Epidermal melanocyte (primary cell): Measurements from ENCODE around the gene UBAC2.

Experiments used
- DNase-seq: peaks from one replicate; pipeline ENCODE4 v3.0.0; 2011; ENCODE audit warnings: low spot score; ENCODE audit not compliant: insufficient read length

Gene UBAC2

GRCh38 chr13:99355267-99356011, 154.8 kb downstream of the UBAC2 start:
- DNase-seq: no peak

DNA sequence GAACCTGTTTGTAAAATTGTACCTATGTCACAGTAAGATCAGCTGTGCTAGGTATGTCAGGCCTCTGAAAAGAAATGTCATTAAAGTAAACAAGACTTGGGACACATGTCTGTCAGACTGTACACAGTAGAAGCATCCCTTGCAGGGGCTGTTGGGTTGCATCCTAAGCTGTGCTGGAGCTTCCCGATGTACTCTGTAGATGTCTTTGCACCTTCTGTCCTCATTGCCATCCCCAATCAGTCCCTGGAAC, 155.3 kb downstream of the UBAC2 start:
- DNase-seq: no peak

- DNase-seq: no peak
These were observed 155.8 kb downstream of the UBAC2 start for GRCh38 chr13:99356262-99357091.

- DNase-seq: no peak
These were observed 156.5 kb downstream of the UBAC2 start for GRCh38 chr13:99357131-99357596.

DNA sequence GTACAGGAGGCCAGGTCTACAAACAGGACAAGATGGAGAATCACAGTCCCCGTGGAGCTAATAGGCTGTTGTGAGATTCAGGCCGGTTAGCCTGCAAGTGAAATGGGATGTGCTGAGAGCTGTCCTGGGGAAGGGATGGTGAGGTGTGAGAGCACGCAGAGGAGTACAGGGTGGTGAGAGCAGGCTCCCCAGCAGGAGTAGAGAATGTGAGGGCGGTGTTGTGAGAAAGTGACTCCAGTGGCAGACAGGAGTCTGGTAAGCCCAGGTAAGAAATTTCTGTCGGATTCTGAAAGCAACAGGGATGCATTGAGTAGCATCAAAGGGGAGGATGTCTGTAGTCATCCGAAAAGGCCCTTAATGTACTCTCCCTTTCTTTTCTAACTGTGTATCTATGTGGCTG, 157.3 kb downstream of the UBAC2 start:
- no peak for DNase-seq

- no peak for DNase-seq
These were observed 158.9 kb downstream of the UBAC2 start for GRCh38 chr13:99359528-99359927.

GRCh38 chr13:99360696-99361095, 160.0 kb downstream of the UBAC2 start:
- DNase-seq: no peak

- DNase-seq: no peak
These were observed 160.5 kb downstream of the UBAC2 start for GRCh38 chr13:99361197-99361596.

- DNase-seq: no peak
These were observed 161.7 kb downstream of the UBAC2 start for GRCh38 chr13:99362362-99362761.

- no peak for DNase-seq
These were observed 162.7 kb downstream of the UBAC2 start for GRCh38 chr13:99363391-99363790.

DNA sequence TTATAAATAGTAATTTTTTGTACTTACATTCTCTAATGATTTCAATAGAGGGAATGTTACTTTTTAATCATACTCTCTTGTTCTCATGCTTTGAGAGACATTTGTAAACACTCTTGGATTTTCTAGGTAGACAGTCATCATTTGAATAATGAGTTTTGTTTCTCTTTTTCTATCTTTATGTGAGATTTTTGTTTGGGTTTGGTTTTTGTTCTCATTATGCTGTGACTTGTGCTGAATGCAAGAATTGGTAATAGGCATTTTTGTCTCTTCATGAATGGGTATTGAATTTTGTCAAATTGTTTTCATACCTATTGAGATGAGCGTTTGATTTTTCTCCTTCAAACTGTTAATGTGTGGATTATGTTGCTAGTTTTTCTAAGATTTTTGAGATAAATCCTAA, 163.3 kb downstream of the UBAC2 start:
- no peak for DNase-seq

- no peak for DNase-seq
These were observed 165.7 kb downstream of the UBAC2 start for GRCh38 chr13:99366075-99366987.

DNA sequence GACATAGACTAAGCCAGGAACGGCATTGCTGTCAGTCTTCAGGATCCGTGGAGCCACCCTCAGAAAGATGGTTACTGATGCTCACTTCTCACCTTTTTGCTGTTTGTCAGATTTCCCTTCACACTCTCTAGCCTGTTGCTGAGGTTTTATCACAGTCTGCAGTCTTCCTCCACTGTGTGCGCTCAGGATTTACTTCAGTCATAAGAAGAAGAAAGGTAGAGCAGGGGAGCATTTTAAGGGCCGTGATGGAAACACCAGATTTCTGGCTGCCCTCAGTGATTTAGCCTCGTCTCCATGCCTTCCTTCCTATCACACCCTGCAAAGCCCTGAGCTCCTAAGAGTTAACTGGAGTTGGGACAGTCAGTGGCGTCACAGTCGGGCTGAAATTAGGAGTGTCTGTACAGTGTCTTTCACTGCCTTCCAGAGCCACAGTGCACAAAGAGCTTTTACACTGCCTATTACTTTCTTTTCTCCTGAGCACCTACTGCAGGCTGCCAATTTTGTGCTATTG, 166.5 kb downstream of the UBAC2 start:
- no peak for DNase-seq

GRCh38 chr13:99367663-99368448, 167.2 kb downstream of the UBAC2 start:
- no peak for DNase-seq

- DNase-seq: no peak
These were observed 170.0 kb downstream of the UBAC2 start for GRCh38 chr13:99370481-99371275.

DNA sequence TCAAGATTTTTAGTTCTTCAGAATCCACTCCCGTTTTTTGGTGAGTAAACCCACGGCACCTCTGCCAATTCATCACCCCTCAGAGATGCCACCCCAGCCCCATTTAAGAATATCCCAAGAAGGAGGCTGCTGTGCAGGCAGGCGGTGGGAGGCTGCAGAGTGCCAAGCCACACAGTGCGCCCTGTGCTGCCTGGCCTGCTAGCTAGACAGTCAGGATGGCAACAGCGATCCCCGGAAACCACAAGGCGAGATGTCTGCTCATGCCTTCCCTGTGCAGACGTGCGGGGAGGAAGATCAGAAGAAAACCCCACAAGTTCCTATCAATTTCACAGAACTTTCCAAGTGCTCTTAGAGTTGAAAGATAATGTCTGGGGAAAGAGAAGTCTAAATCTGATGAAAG, 171.3 kb downstream of the UBAC2 start:
- DNase-seq: no peak

DNA sequence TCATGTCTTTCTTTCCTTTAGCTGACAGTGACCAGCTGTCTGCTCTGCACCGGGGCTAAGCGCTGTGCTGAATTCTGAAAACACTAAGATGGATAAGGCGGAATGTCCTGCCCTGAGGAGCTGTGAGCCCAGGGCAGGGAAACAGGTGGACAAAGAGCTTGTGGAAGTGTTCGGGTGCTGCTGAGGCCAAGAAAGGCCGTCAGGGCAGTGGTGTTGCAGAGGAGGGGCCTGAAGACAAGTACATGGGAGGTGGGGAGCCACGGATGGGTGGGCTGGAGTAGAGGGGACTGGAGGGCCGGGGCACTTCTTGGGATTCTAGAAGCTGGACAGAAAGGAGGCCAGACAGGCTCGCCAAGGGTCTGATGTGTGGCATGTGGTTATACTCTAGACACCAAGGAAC, 172.8 kb downstream of the UBAC2 start:
- no peak for DNase-seq

DNA sequence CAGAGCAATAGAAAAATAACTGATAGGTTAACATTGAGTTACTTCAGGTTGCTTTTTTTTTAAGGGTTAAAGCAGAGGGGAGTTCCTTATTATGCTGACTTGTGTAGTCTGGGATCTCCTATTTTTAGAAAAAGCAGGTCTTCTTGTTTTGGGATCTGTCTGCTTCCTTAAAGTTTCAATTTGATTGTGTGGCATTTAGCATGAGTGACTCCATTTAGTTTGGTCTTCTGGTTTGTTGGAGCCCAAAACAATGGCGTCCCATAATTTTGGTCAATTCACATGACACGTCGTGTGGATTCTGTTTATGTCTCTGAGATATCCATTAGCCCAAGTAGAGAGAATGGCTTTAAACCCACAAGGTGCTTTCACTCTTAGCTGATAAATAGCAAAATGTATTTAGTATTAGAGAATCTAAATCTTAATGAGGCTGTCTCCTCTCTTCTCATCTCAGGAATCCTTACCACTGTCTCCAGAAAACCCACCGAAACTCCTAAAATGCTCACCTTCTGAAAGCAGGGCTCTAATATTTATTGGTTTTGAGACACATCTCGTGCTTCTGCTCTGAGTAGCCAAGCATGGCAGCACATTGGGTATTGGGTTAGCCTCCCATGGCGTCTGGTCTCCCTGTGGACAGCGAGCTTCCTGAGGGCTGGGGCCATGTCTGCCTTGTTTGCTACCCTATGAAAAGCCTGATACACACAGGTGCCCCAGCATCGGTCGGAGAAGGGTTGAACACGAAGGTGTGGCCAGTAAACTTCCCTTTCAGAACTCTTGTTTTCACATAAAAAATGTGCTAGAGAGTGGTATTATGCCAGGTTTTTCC, 173.7 kb downstream of the UBAC2 start:
- no peak for DNase-seq
